WTC11 (cell line): ENCODE data around the gene NUAK1. TPM values are rescaled to one million over a fixed set of nuclear protein-coding genes. Genes with fewer than 3 reads are reported as not detected.
"Not testable (repeated sequence)": the region's sequence is repeated elsewhere in the genome, so short reads cannot be mapped to it uniquely, and the experiment has no call there.

Source experiments
- ATAC-seq: fragments of 200-7000 bp; cut with Tn5 transposase; 2 replicates; pipeline ENCODE4 v1.10.0; 2021; ENCODE audit warnings: mild to moderate bottlenecking, moderate library complexity
- CTCF ChIA-PET: fragments of 300-600 bp; sonication (Branson Sonifier 250); formaldehyde crosslinking; loops from one replicate; lab custom pipeline; 2021; ENCODE audit warnings: antibody characterized with exemption; lab: Charles Lee
- POLR2A ChIA-PET: fragments of 350-600 bp; sonication (Branson Sonifier 250); formaldehyde crosslinking; loops from one replicate; lab custom pipeline; 2021; ENCODE audit warnings: antibody characterized with exemption; lab: Charles Lee
- DNase-seq: peaks from one replicate; pipeline ENCODE4 v3.0.0; 2021; ENCODE audit warnings: low spot score
- H3K27ac Mint-ChIP-seq: 2 replicates; pipeline ENCODE4 v1.8.0; 2021; ENCODE audit warnings: mixed read lengths
- H3K27me3 Mint-ChIP-seq: 2 replicates; pipeline ENCODE4 v1.8.0; 2021; ENCODE audit warnings: low read depth, mild to moderate bottlenecking, moderate library complexity, mixed read lengths
- H3K36me3 Mint-ChIP-seq: 2 replicates; pipeline ENCODE4 v1.8.0; 2021; ENCODE audit warnings: mixed read lengths
- H3K4me1 Mint-ChIP-seq: 2 replicates; pipeline ENCODE4 v1.8.0; 2022; ENCODE audit warnings: mixed read lengths
- H3K4me3 Mint-ChIP-seq: 2 replicates; pipeline ENCODE4 v1.8.0; 2021; ENCODE audit warnings: mild to moderate bottlenecking, moderate library complexity, mixed read lengths
- H3K9me3 Mint-ChIP-seq: 2 replicates; pipeline ENCODE4 v1.8.0; 2021; ENCODE audit warnings: mixed read lengths
- EMX1 ChIP-seq: fragments of 250-450 bp; sonication (Bioruptor Pico); IDR thresholded peaks from 2 replicates; pipeline ENCODE4 v1.8.0; 2021; ENCODE audit warnings: mild to moderate bottlenecking
- ESRRA ChIP-seq: sonication (generic); formaldehyde crosslinking; IDR thresholded peaks from 2 replicates; pipeline ENCODE4 v1.8.1; 2022; ENCODE audit warnings: mild to moderate bottlenecking, missing genetic modification reagents, borderline replicate concordance
- FOXK1 ChIP-seq: sonication (generic); formaldehyde crosslinking; IDR thresholded peaks from 2 replicates; pipeline ENCODE4 v1.8.0; 2022; ENCODE audit warnings: mild to moderate bottlenecking, moderate library complexity, missing genetic modification reagents
- NFE2L1 ChIP-seq: sonication (generic); formaldehyde crosslinking; IDR thresholded peaks from 2 replicates; pipeline ENCODE4 v1.8.1; 2023; ENCODE audit warnings: missing genetic modification reagents
- RELA ChIP-seq: sonication (generic); formaldehyde crosslinking; IDR thresholded peaks from 2 replicates; pipeline ENCODE4 v1.8.1; 2022; ENCODE audit warnings: missing genetic modification reagents, mild to moderate bottlenecking, borderline replicate concordance
- SMAD3 ChIP-seq: sonication (generic); formaldehyde crosslinking; IDR thresholded peaks from 2 replicates; pipeline ENCODE4 v1.8.0; 2022; ENCODE audit warnings: missing genetic modification reagents, mild to moderate bottlenecking, borderline replicate concordance
- TEAD4 ChIP-seq: sonication (generic); formaldehyde crosslinking; IDR thresholded peaks from 2 replicates; pipeline ENCODE4 v1.8.0; 2022; ENCODE audit warnings: mild to moderate bottlenecking, missing genetic modification reagents
- ZNF138 ChIP-seq: sonication (generic); formaldehyde crosslinking; conservative IDR thresholded peaks from 2 replicates; pipeline ENCODE4 v1.8.1; 2022; ENCODE audit warnings: mild to moderate bottlenecking, moderate library complexity, missing genetic modification reagents
- ZNF232 ChIP-seq: sonication (generic); formaldehyde crosslinking; IDR thresholded peaks from 2 replicates; pipeline ENCODE4 v1.8.0; 2022; ENCODE audit warnings: mild to moderate bottlenecking, missing genetic modification reagents
- ZNF263 ChIP-seq: sonication (generic); formaldehyde crosslinking; IDR thresholded peaks from 2 replicates; pipeline ENCODE4 v1.8.1; 2022; ENCODE audit warnings: low read depth, mild to moderate bottlenecking, moderate library complexity, missing genetic modification reagents
- ZNF396 ChIP-seq: fragments of 250-450 bp; sonication (Bioruptor Pico); IDR thresholded peaks from 2 replicates; pipeline ENCODE4 v1.8.0; 2021; ENCODE audit warnings: mild to moderate bottlenecking, moderate library complexity, borderline replicate concordance
- total RNA-seq: library from RNA; stranded (reverse); gene quantifications from 3 replicates; pipeline ENCODE4 v1.2.3, GENCODE V29; 2021
- TF ChIP-seq, protein P1 (sequence below): fragments of 250-450 bp; sonication (Bioruptor Pico); IDR thresholded peaks from 2 replicates; pipeline ENCODE4 v2.1.2; 2022; ENCODE audit warnings: mild to moderate bottlenecking, moderate library complexity
- TF ChIP-seq, protein P2 (sequence below): fragments of 250-450 bp; sonication (Bioruptor Pico); IDR thresholded peaks from 2 replicates; pipeline ENCODE4 v1.9.0; 2021; ENCODE audit warnings: moderate library complexity, mild to moderate bottlenecking, inconsistent platforms, borderline replicate concordance
- TF ChIP-seq, protein P3 (sequence below): sonication (generic); formaldehyde crosslinking; IDR thresholded peaks from 2 replicates; pipeline ENCODE4 v1.8.0; 2022; ENCODE audit warnings: mild to moderate bottlenecking, missing genetic modification reagents
- TF ChIP-seq, protein P4 (sequence below): fragments of 250-450 bp; sonication (Bioruptor Pico); conservative IDR thresholded peaks from 2 replicates; pipeline ENCODE4 v1.9.0; 2021; ENCODE audit warnings: mild to moderate bottlenecking
- TF ChIP-seq, protein P5 (sequence below): sonication (generic); formaldehyde crosslinking; IDR thresholded peaks from 2 replicates; pipeline ENCODE4 v1.8.0; 2022; ENCODE audit warnings: mild to moderate bottlenecking, missing genetic modification reagents
- TF ChIP-seq, protein P6 (sequence below): sonication (generic); formaldehyde crosslinking; IDR thresholded peaks from 2 replicates; pipeline ENCODE4 v1.8.1; 2022; ENCODE audit warnings: mild to moderate bottlenecking, missing genetic modification reagents, moderate library complexity, borderline replicate concordance
- TF ChIP-seq, protein P7 (sequence below): sonication (generic); formaldehyde crosslinking; conservative IDR thresholded peaks from 2 replicates; pipeline ENCODE4 v1.8.1; 2023; ENCODE audit warnings: mild to moderate bottlenecking, low read depth, missing genetic modification reagents, moderate library complexity

Gene NUAK1
- total RNA-seq, 1 experiment from 2014 or later: 15.9 TPM

DNA sequence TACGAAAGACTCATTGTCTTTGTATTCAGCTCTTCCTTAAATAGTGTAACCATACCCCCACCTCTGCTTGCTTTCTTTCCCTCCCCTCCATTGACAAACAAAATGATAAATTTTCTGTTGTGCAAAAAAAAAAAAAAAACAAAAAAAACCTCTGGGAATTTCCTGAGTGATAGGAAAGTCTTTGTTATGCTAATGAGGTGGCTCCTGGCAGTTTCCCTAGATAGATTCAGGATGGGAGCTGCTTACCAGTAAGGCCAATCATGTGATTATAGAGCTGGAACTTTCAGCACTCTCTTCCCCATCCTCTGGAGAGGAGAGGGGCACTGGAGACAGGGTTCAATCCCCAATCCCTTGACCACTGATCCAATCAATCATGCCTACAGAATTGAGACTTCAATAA, 120.5 kb downstream of the NUAK1 start:
- peaks cover 36% of the 10 kb centered on the region for H3K36me3 Mint-ChIP-seq
- ATAC-seq: no peak
- no peak overlapping the region for H3K27ac Mint-ChIP-seq
- CTCF ChIA-PET: interaction anchor here (0.7 kb wide), 1 partner anchor 131 kb away, joined by 4 read pairs; no protein-coding TSS in a partner anchor
- peaks cover 6% of the 10 kb centered on the region for H3K27me3 Mint-ChIP-seq
- DNase-seq: no peak
- H3K4me1 Mint-ChIP-seq: peaks cover 3% of the 10 kb centered on the region
- POLR2A ChIA-PET: no interaction called here
- TF ChIP-seq, protein P1, sequence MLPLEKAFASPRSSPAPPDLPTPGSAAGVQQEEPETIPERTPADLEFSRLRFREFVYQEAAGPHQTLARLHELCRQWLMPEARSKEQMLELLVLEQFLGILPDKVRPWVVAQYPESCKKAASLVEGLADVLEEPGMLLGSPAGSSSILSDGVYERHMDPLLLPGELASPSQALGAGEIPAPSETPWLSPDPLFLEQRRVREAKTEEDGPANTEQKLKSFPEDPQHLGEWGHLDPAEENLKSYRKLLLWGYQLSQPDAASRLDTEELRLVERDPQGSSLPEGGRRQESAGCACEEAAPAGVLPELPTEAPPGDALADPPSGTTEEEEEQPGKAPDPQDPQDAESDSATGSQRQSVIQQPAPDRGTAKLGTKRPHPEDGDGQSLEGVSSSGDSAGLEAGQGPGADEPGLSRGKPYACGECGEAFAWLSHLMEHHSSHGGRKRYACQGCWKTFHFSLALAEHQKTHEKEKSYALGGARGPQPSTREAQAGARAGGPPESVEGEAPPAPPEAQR (CRISPR knock-in tag): no peak
- TF ChIP-seq ZNF232 (no peak), ESRRA (CRISPR knock-in tag) (no peak), FOXK1 (CRISPR knock-in tag) (no peak), ZNF138 (CRISPR knock-in tag) (no peak), RELA (CRISPR knock-in tag) (no peak), TEAD4 (no peak)
- TF ChIP-seq, protein P2, sequence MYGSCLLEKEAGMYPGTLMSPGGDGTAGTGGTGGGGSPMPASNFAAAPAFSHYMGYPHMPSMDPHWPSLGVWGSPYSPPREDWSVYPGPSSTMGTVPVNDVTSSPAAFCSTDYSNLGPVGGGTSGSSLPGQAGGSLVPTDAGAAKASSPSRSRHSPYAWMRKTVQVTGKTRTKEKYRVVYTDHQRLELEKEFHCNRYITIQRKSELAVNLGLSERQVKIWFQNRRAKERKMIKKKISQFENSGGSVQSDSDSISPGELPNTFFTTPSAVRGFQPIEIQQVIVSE: no peak
- TF ChIP-seq, protein P3, sequence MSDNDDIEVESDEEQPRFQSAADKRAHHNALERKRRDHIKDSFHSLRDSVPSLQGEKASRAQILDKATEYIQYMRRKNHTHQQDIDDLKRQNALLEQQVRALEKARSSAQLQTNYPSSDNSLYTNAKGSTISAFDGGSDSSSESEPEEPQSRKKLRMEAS (CRISPR knock-in tag): no peak
- H3K4me3 Mint-ChIP-seq: no peak overlapping the region
- peaks cover 56% of the 10 kb centered on the region for H3K9me3 Mint-ChIP-seq

DNA sequence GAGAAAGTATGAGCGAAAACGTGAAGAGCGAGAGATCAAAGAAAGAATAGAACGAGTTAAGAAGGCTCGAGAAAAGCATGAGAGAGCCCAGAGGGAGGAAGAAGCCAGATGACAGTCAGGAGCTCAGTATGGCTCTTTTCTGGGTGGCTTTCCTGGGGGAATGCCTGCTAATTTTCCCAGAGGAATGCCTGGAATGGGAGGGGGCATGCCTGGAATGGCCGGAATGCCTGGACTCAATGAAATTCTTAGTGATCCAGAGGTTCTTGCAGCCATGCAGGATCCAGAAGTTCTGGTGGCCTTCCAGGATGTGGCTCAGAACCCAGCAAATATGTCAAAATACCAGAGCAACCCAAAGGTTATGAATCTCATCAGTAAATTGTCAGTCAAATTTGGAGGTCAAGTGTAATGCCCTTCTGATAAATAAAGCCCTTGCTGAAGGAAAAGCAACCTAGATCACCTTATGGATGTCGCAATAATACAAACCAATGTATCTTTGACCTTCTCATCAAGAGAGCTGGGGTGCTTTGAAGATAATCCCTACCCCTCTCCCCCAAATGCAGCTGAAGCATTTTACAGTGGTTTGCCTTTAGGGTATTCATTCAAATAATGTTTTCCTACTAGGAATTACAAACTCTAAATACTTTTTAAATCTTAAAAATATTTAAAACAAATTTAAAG, 122.0 kb downstream of the NUAK1 start:
- H3K9me3 Mint-ChIP-seq: peaks cover 57% of the 10 kb centered on the region
- H3K4me1 Mint-ChIP-seq, H3K27me3 Mint-ChIP-seq, H3K4me3 Mint-ChIP-seq, CTCF ChIA-PET, POLR2A ChIA-PET, ATAC-seq: not testable (repeated sequence)
- DNase-seq: peak; percentile 16
- H3K27ac Mint-ChIP-seq: peak overlapping the region; percentile 13; the same call in 1 of the 2 replicates
- H3K36me3 Mint-ChIP-seq: peaks cover 36% of the 10 kb centered on the region

DNA sequence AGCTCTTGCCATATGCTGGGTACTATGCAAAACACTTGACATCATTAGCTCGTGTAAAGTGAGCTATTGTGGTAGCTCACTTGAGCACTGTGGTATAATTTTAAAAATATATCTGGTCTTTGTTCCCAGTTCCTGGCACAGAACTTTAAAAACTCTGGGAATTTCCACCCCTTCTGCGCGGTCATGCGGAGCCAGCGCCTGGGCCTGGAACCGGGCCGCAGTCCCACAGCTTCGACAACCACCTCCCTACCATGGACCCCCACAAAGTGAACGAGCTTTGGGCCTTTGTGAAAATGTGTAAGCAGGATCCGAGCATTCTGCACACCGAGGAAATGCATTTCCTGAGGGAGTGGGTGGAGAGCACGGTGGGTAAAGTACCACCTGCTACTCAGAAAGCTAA, 123.1 kb downstream of the NUAK1 start:
- ATAC-seq: no peak
- TF ChIP-seq EMX1 (CRISPR knock-in tag): no peak
- TF ChIP-seq, protein P4, sequence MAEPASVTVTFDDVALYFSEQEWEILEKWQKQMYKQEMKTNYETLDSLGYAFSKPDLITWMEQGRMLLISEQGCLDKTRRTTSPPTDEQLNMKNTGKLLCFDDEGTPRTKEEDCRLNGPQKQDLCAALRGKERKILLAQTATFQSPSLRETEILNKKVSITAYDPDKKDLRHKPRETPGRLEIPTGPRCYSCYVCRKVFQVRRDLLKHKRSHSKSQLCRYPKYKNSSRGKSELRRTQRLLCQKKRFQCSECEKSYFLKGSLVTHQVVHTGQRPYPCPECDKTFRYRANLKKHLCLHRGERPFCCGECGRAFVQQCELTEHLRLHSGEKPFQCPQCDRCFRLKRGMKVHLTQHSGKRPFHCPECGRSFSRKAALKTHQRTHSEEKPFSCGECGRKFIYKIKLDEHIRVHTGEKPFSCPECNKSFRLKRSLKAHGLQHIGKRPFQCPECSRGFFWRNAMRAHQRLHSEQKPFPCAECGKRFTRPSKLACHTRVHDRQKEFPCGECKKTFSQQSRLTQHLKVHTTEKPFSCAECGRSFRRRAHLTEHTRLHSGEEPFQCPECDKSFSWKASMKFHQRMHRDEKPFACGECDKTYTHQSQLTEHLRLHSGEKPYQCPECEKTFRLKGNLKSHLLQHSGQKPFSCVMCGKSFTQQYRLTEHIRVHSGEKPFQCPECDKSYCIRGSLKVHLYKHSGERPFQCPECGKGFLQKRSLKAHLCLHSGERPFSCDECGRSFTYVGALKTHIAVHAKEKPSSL (CRISPR knock-in tag): no peak
- no peak for TF ChIP-seq ZNF263 (CRISPR knock-in tag)
- TF ChIP-seq, protein P5, sequence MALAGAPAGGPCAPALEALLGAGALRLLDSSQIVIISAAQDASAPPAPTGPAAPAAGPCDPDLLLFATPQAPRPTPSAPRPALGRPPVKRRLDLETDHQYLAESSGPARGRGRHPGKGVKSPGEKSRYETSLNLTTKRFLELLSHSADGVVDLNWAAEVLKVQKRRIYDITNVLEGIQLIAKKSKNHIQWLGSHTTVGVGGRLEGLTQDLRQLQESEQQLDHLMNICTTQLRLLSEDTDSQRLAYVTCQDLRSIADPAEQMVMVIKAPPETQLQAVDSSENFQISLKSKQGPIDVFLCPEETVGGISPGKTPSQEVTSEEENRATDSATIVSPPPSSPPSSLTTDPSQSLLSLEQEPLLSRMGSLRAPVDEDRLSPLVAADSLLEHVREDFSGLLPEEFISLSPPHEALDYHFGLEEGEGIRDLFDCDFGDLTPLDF (CRISPR knock-in tag): no peak
- TF ChIP-seq, protein P6, sequence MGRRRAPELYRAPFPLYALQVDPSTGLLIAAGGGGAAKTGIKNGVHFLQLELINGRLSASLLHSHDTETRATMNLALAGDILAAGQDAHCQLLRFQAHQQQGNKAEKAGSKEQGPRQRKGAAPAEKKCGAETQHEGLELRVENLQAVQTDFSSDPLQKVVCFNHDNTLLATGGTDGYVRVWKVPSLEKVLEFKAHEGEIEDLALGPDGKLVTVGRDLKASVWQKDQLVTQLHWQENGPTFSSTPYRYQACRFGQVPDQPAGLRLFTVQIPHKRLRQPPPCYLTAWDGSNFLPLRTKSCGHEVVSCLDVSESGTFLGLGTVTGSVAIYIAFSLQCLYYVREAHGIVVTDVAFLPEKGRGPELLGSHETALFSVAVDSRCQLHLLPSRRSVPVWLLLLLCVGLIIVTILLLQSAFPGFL: no peak
- TF ChIP-seq, protein P7, sequence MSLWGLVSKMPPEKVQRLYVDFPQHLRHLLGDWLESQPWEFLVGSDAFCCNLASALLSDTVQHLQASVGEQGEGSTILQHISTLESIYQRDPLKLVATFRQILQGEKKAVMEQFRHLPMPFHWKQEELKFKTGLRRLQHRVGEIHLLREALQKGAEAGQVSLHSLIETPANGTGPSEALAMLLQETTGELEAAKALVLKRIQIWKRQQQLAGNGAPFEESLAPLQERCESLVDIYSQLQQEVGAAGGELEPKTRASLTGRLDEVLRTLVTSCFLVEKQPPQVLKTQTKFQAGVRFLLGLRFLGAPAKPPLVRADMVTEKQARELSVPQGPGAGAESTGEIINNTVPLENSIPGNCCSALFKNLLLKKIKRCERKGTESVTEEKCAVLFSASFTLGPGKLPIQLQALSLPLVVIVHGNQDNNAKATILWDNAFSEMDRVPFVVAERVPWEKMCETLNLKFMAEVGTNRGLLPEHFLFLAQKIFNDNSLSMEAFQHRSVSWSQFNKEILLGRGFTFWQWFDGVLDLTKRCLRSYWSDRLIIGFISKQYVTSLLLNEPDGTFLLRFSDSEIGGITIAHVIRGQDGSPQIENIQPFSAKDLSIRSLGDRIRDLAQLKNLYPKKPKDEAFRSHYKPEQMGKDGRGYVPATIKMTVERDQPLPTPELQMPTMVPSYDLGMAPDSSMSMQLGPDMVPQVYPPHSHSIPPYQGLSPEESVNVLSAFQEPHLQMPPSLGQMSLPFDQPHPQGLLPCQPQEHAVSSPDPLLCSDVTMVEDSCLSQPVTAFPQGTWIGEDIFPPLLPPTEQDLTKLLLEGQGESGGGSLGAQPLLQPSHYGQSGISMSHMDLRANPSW (CRISPR knock-in tag): no peak
- no peak for TF ChIP-seq ZNF396 (CRISPR knock-in tag)
- TF ChIP-seq SMAD3 (CRISPR knock-in tag): no peak
- TF ChIP-seq NFE2L1 (CRISPR knock-in tag): no peak
- TF ChIP-seq, all 79 proteins: peak for 0
- Mint-ChIP-seq H3K9me3 (peaks cover 59% of the 10 kb centered on the region), H3K4me1 (peaks cover 3% of the 10 kb centered on the region), H3K27me3 (peaks cover 6% of the 10 kb centered on the region), H3K4me3 (no peak overlapping the region), H3K27ac (no peak overlapping the region), H3K36me3 (peaks cover 36% of the 10 kb centered on the region)
- DNase-seq: no peak
- ChIA-PET POLR2A (no interaction called here), CTCF (no interaction called here)
